GM21786 (cell line): ENCODE measurements around the gene C19orf53.

Experiments
- ATAC-seq: cut with Tn5 transposase; IDR thresholded peaks from one replicate; pipeline ENCODE4 v1.9.1; 2021; ENCODE audit not compliant: unreplicated experiment

C19orf53 gene

DNA sequence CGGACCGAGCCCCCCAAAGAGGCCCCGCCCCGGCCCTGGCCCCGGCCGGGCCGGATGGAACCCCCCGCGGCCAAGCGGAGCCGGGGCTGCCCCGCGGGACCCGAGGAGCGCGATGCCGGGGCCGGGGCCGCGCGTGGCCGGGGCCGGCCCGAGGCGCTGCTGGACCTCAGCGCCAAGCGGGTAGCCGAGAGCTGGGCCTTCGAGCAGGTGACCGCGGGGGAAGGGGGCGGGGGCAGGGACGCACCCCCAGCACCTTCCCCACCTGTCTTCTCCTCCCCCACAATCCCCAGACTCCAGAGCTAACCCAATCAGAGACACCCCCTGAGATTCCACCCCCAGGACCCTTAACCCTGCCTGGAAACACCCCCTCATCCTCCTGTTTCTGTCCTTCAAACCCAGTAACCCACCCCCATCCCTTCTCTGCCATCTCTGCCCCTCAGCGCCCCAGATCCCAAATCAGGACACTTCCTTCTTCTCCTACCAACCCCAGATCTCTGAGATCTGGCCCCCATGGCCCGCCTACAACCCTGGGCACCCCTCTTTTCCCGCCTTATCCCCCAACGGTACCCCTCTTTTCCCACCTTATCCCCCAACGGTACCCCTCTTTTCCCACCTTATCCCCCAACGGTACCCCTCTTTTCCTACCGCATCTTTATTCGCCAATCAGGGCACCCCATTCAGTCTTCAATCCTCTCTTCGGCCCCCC, 21.5 kb downstream of the C19orf53 start:
- peak; percentile 36 for ATAC-seq

- ATAC-seq: no peak
These were observed 22.2 kb downstream of the C19orf53 start for GRCh38 chr19:13796301-13797057.

GRCh38 chr19:13797058-13797440, 22.8 kb downstream of the C19orf53 start:
- ATAC-seq: no peak

DNA sequence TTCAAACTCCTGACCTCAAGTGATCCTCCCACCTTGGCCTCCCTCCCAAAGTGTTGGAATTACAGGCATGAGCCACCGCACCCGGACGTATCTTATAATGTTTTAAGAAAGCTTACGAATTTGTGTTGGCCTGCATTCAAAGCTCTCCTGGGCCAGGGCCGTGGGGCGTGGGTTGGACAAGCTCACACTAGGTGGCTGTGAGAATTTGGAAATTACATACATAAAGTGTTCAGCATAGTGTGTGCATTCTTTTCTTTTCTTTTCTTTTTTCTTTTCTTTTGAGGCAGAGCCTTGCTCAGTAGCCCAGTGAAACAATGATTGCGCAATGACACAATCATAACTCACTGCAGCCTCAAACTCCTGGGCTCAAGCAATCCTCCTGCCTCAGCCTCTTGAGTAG, 23.6 kb downstream of the C19orf53 start:
- ATAC-seq: no peak

GRCh38 chr19:13799669-13800068, 25.4 kb downstream of the C19orf53 start:
- no peak for ATAC-seq

- ATAC-seq: no peak
These were observed 28.8 kb downstream of the C19orf53 start for GRCh38 chr19:13803038-13803437.

DNA sequence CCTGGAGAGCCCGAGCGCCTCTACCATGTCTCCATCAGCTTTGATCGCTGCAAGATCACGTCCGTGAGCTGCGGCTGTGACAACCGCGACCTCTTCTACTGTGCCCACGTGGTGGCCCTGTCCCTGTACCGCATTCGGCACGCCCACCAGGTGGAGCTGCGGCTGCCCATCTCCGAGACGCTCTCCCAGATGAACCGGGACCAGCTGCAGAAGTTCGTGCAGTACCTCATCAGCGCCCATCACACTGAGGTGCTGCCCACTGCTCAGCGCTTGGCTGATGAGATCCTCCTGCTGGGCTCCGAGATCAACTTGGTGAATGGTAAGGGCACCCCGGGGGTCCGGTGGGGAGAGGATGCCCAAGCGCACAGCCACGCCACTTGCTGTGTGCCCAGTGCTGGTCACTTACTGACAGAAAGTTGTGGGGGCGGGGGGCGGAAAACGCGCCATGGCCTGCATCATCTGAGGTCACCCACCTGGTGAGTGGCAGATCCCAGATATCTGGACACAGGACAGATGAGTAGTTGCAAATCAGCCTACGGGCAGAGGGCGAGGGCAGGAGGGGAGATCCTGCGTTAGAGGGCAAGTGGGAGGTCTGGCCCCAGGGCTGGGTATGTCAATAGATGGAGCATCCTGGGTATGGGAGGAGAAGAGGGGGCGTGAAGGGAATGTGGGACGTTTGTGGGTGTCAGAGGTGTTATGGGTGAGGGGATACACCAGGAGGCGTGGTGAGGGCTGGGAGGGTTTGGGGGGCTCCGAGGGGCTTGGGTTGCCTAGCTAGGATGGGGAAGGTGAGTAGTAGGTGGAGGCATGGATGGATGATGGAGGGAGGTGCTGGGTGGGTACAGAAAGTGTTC, 30.8 kb downstream of the C19orf53 start:
- ATAC-seq: no peak

DNA sequence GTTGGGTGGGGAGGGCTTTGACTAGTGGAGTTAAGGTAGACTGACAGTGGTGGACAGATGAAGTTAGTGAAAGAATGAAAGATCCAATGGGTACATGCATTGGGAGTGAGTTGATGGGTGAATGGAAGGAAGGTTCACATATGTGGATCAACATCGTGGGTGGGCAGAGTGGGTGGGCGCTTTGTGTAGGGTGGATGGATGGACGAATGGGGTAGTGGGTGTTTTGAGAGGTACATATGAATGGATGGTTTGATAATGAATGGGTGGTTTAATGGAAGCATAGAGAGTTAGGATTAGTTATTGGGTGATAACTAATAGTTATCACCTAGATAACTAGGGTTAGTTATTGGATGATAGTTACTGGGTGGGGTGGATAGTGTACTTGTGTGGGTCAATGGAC, 32.5 kb downstream of the C19orf53 start:
- no peak for ATAC-seq

- no peak for ATAC-seq
These were observed 33.3 kb downstream of the C19orf53 start for GRCh38 chr19:13807421-13808021.

GRCh38 chr19:13808856-13809255, 34.6 kb downstream of the C19orf53 start:
- no peak for ATAC-seq

GRCh38 chr19:13812544-13812943, 38.3 kb downstream of the C19orf53 start:
- no peak for ATAC-seq

- ATAC-seq: no peak
These were observed 38.9 kb downstream of the C19orf53 start for GRCh38 chr19:13813147-13813546.

DNA sequence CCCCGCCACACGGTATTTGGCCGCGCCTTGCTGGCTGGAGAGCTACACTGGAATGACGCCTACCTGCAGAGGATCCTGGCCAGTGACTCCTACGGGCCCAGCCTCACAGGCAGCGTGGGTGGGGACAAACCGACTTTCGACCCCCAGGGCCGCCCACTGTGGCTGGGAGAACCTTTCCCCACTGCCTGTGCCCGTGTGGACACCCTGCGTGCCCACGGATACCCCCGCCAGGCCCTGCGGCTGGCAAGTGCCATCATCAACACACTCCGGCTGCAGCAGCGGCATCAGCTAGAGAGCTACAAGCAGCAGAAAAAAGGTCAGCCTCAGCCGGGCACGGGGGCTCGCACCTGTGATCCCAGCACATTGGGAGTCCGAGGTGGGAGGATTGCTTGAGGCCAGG, 40.3 kb downstream of the C19orf53 start:
- ATAC-seq: no peak

DNA sequence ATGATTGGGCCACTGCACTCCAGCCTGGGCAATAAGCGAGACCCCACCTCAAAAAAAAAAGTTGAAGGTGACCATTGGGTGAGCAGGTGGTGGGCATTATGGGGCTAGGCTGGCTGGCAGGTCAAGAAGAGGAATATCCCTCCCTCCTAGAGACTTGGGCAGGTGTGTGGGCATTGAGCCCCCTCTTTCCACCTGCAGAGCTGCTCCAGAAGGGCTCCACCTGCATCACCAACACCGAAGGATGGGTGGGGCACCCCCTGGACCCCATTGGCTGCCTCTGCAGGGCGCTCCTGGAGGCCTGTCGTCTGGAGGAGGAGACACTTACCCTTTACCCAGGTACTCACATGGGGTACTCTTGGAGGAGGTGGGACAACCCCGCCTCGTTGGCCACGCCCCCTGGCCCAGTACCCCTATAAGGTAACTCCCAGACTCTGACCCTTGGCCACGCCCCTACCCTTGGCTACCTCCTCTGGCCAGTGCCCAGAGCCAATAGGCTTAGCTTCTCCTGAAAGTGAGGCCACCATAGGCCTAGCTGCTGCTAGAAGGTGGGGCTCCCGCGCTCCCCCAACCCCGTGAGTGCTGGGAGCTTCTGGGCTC, 42.9 kb downstream of the C19orf53 start:
- ATAC-seq: no peak

GRCh38 chr19:13817615-13818371, 43.5 kb downstream of the C19orf53 start:
- ATAC-seq: no peak

DNA sequence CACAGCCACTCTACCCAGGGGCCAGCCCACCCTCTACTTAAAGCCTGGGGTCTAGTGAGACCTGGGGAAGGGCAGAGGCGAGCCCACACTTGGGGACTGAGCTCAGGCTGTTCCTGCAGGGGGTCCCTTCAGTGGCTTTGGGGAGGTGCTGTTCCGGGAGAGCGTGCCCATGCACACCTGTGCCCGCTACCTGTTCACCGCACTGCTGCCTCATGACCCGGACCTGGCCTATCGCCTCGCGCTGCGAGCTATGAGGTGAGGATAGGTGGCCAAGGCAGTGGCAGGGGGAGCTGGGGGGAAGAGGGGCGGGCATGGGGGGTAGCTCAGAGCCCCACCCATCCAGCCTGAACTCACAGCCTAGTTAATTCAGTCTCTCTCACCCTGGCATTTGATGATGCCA, 45.0 kb downstream of the C19orf53 start:
- no peak for ATAC-seq

DNA sequence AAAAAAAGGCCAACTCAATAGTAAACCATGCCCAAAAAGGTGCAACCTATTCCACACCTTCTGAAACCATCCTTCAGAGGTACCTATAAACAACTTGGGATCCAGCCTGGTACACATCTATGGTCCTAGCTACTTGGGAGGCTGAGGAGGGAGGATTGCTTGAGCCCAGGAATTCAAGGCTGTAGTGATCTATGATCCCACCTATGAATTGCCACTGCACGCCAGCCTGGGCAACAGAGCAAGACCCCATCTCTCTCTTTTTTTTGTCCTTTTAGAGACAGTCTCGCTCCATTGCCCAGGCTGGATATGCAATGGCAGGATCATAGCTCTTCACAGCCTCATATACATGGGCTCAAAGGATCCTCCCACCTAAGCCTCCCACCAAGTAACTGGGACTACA, 47.0 kb downstream of the C19orf53 start:
- no peak for ATAC-seq

DNA sequence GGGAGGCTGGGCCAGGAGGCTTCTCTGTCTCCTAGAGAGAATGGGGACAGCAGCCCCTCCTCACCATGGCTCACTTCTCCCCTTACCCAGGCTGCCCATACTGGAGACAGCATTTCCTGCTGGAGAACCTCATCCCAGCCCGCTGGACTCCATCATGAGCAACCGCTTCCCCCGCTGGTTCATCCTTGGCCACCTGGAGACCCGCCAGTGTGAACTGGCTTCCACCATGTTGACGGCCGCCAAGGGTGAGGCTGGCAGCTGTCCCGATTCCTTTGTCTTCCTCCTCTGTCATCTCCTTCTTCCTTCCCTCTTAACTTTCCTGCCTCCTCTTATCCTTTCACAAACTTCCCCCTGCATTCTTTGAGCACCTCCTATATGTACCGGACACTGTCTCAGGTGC, 49.0 kb downstream of the C19orf53 start:
- ATAC-seq: no peak

DNA sequence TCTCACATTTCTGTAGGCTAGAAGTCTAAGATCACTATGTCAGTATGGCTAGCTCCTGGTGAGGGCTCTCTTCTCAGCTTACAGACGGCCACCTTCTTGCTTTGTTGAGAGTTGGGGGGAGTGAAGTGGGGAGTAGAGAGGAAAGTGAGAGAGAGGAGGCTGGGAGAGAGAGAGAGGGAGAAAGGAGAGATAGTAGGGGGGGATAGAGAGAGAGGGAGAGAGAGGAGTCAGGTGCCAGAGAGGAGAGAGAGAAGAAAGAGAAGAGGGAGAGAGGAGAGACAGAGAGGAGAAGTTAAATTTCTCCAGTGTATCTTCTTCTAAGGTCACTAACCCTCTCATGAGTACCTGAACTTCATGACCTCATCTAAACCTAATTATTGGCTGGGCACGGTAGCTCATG, 49.6 kb downstream of the C19orf53 start:
- ATAC-seq: no peak

DNA sequence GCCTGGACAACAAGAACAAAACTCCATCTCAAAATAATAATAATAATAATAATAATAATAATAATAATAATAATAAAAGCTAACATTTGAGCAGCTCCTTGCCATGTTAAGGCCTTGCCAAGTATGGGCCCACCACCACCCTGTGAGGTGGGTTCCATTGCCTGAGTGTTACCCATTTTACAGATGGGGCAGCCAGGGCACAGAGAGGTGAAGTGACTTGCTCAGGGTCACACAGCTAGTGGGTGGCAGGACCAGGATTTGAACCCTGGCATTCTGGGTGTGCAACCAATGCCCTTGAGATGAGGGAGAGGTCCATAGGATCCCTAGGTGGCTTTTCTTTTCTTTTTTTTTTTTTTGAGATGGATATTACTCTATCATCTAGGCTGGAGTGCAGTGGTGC, 50.4 kb downstream of the C19orf53 start:
- ATAC-seq: no peak
